H9 (cell line): ENCODE measurements around the gene F10. TPM values are rescaled to one million over a fixed set of nuclear protein-coding genes. Genes with fewer than 3 reads are reported as not detected.
A peak's percentile ranks its signal among the peaks of the same experiment; 100 is the strongest.

ENCODE experiments used
- DNase-seq: peaks from one replicate; pipeline ENCODE4 v3.0.0-alpha.2; 2017
- H2AFZ ChIP-seq: one replicate; pipeline ENCODE4 v1.6.1; 2013; ENCODE audit warnings: mild to moderate bottlenecking, low read length, control low read depth, moderate library complexity
- H2AK5ac ChIP-seq: 2 replicates; pipeline ENCODE4 v1.6.1; 2013; ENCODE audit warnings: low read length, control low read depth, mixed read lengths; ENCODE audit not compliant: insufficient read length
- H2BK120ac ChIP-seq: one replicate; pipeline ENCODE4 v1.6.1; 2013; ENCODE audit warnings: low read depth, mild to moderate bottlenecking, low read length, control low read depth, inconsistent platforms; ENCODE audit not compliant: poor library complexity, severe bottlenecking
- H2BK12ac ChIP-seq: 2 replicates; pipeline ENCODE4 v1.6.1; 2013; ENCODE audit warnings: low read length, control low read depth, mixed read lengths, low read depth; ENCODE audit not compliant: insufficient read length
- H2BK15ac ChIP-seq: 2 replicates; pipeline ENCODE4 v1.6.1; 2013; ENCODE audit warnings: low read depth, low read length, control low read depth
- H2BK20ac ChIP-seq: one replicate; pipeline ENCODE4 v1.6.1; 2013; ENCODE audit warnings: low read depth, mild to moderate bottlenecking, low read length, control low read depth, inconsistent platforms; ENCODE audit not compliant: poor library complexity, severe bottlenecking
- H2BK5ac ChIP-seq: 2 replicates; pipeline ENCODE4 v1.6.1; 2013; ENCODE audit warnings: low read length, control low read depth, mixed read lengths; ENCODE audit not compliant: insufficient read length
- H3K14ac ChIP-seq: 2 replicates; pipeline ENCODE4 v1.6.1; 2013; ENCODE audit warnings: low read length, control low read depth; ENCODE audit not compliant: insufficient read depth
- H3K18ac ChIP-seq: 2 replicates; pipeline ENCODE4 v1.6.1; 2013; ENCODE audit warnings: low read depth, mild to moderate bottlenecking, mixed read lengths, low read length, control low read depth; ENCODE audit not compliant: insufficient read length
- H3K23ac ChIP-seq: 2 replicates; pipeline ENCODE4 v1.6.1; 2013; ENCODE audit warnings: low read length, control low read depth, mixed read lengths, low read depth; ENCODE audit not compliant: insufficient read length
- H3K23me2 ChIP-seq: 2 replicates; pipeline ENCODE4 v1.6.1; 2013; ENCODE audit warnings: low read depth, mild to moderate bottlenecking, mixed read lengths, low read length, control low read depth; ENCODE audit not compliant: insufficient read length, poor library complexity, severe bottlenecking
- H3K27ac ChIP-seq: 2 replicates; pipeline ENCODE4 v1.5.1; 2013; ENCODE audit warnings: low read length, control low read depth, mixed read lengths, low read depth; ENCODE audit not compliant: insufficient read length
- H3K27me3 ChIP-seq: 2 replicates; pipeline ENCODE4 v1.6.1; 2013; ENCODE audit warnings: low read length, control low read depth, inconsistent platforms; ENCODE audit not compliant: insufficient read depth
- H3K4ac ChIP-seq: 2 replicates; pipeline ENCODE4 v1.6.1; 2013; ENCODE audit warnings: low read depth, mild to moderate bottlenecking, control low read depth, inconsistent platforms, low read length, moderate library complexity
- H3K4me1 ChIP-seq: 2 replicates; pipeline ENCODE4 v1.6.1; 2013; ENCODE audit warnings: low read length, control low read depth, inconsistent platforms; ENCODE audit not compliant: insufficient read depth
- H3K4me2 ChIP-seq: 2 replicates; pipeline ENCODE4 v1.6.1; 2013; ENCODE audit warnings: low read length, control low read depth, mixed read lengths; ENCODE audit not compliant: insufficient read length, insufficient read depth
- H3K56ac ChIP-seq: 2 replicates; pipeline ENCODE4 v1.6.1; 2013; ENCODE audit warnings: low read depth, mild to moderate bottlenecking, mixed read lengths, low read length, control low read depth; ENCODE audit not compliant: insufficient read length
- H3K79me1 ChIP-seq: 2 replicates; pipeline ENCODE4 v1.6.1; 2013; ENCODE audit warnings: low read depth, mild to moderate bottlenecking, moderate library complexity, low read length, control low read depth, inconsistent platforms; ENCODE audit not compliant: insufficient read depth, poor library complexity, severe bottlenecking
- H3K79me2 ChIP-seq: 2 replicates; pipeline ENCODE4 v1.6.1; 2013; ENCODE audit warnings: low read length, control low read depth, inconsistent platforms; ENCODE audit not compliant: insufficient read depth
- H3K9ac ChIP-seq: 2 replicates; pipeline ENCODE4 v1.6.1; 2013; ENCODE audit warnings: low read length, control low read depth, mixed read lengths; ENCODE audit not compliant: insufficient read length; ENCODE audit errors: extremely low read depth
- H3K9me3 ChIP-seq: one replicate; pipeline ENCODE4 v1.6.1; 2013; ENCODE audit warnings: low read depth, low read length, inconsistent platforms; ENCODE audit not compliant: control insufficient read depth
- H3T11ph ChIP-seq: one replicate; pipeline ENCODE4 v1.6.1; 2013; ENCODE audit warnings: mild to moderate bottlenecking, low read length, control low read depth, inconsistent platforms
- H4K20me1 ChIP-seq: one replicate; pipeline ENCODE4 v1.6.1; 2013; ENCODE audit not compliant: control insufficient read depth, insufficient read length, insufficient read depth
- H4K5ac ChIP-seq: 2 replicates; pipeline ENCODE4 v1.6.1; 2013; ENCODE audit warnings: low read depth, mild to moderate bottlenecking, mixed read lengths, low read length, control low read depth; ENCODE audit not compliant: insufficient read length
- H4K8ac ChIP-seq: replicated peaks from 2 replicates; pipeline ENCODE4 v1.6.1; 2013; ENCODE audit warnings: low read length, control low read depth, mixed read lengths, low read depth; ENCODE audit not compliant: insufficient read length
- H4K91ac ChIP-seq: 2 replicates; pipeline ENCODE4 v1.6.1; 2013; ENCODE audit warnings: low read depth, mild to moderate bottlenecking, moderate library complexity, mixed read lengths, low read length, control low read depth; ENCODE audit not compliant: insufficient read length
- H3K27ac Mint-ChIP-seq, 3 experiments: 2 replicates in 2 of 3; 3 replicates in 1 of 3; pipeline ENCODE4 v1.8.0; 2020 to 2021; ENCODE audit warnings: mixed read lengths in 3 of 3, mild to moderate bottlenecking in 1 of 3, moderate library complexity in 1 of 3
- H3K27me3 Mint-ChIP-seq: 2 replicates; pipeline ENCODE4 v1.8.0; 2021; ENCODE audit warnings: low read depth, mild to moderate bottlenecking, moderate library complexity, mixed read lengths
- H3K36me3 Mint-ChIP-seq, 3 experiments: 2 replicates in 2 of 3; 3 replicates in 1 of 3; pipeline ENCODE4 v1.8.0; 2020 to 2021; ENCODE audit warnings: low read depth in 3 of 3, mixed read lengths in 3 of 3; ENCODE audit not compliant: insufficient read depth in 1 of 3
- H3K4me1 Mint-ChIP-seq, 2 experiments: 2 replicates each; pipeline ENCODE4 v1.8.0; 2020; ENCODE audit warnings: mixed read lengths in 2 of 2
- H3K4me3 Mint-ChIP-seq, 2 experiments: 2 replicates in 1 of 2; 3 replicates in 1 of 2; pipeline ENCODE4 v1.8.0; 2020 to 2021; ENCODE audit warnings: mild to moderate bottlenecking in 2 of 2, mixed read lengths in 2 of 2, moderate library complexity in 1 of 2
- H3K9me3 Mint-ChIP-seq, 2 experiments: 2 replicates in 1 of 2; 3 replicates in 1 of 2; pipeline ENCODE4 v1.8.0; 2020; ENCODE audit warnings: mild to moderate bottlenecking in 2 of 2, mixed read lengths in 2 of 2, moderate library complexity in 1 of 2
- CTCF ChIP-seq: fragments of 200-600 bp; sonication (generic); conservative IDR thresholded peaks from 3 replicates; pipeline ENCODE4 v1.8.0; 2021; ENCODE audit warnings: antibody characterized with exemption, mild to moderate bottlenecking
- WGBS: extraction: QIAGEN DNeasy Blood & Tissue Kit; methylation state at CpG from one replicate; pipeline ENCODE4 v1.1.7; 2013; ENCODE audit warnings: missing lambda C conversion rate, low lambda C conversion rate, mixed read lengths; ENCODE audit not compliant: insufficient read length; ENCODE audit errors: extremely low coverage; 5-methylcytosine and 5-hydroxymethylcytosine counted together
- total RNA-seq: library from RNA; stranded (reverse); gene quantifications from 2 replicates; pipeline ENCODE4 v1.2.1, GENCODE V29; 2021

F10 gene
- total RNA-seq, 1 experiment from 2014 or later: 1.7 TPM

GRCh38 chr13:113153810-113154748, 31.5 kb downstream of the F10 start:
- Histone ChIP-seq H3K9ac (no peak overlapping the region), H3K4me2 (peak overlapping the region; percentile 45), H3T11ph (no peak overlapping the region), H3K27me3 (no peaks in the 10 kb centered on the region; the same call in 1 of the 2 replicates), H2BK5ac (no peak overlapping the region), H4K20me1 (no peaks in the 10 kb centered on the region), H4K8ac (no peak overlapping the region), H3K23ac (no peak overlapping the region), H3K79me1 (no peaks in the 10 kb centered on the region), H2BK12ac (no peak overlapping the region), H3K23me2 (peaks cover 12% of the 10 kb centered on the region), H4K91ac (no peak overlapping the region), H3K27ac (no peak overlapping the region), H3K14ac (no peak overlapping the region), H3K79me2 (no peaks in the 10 kb centered on the region), H2BK120ac (no peak overlapping the region), H3K9me3 (no peaks in the 10 kb centered on the region), H2AK5ac (no peak overlapping the region), H3K4me1 (no peaks in the 10 kb centered on the region; the same call in 1 of the 2 replicates), H3K56ac (no peak overlapping the region), H2AFZ (no peak overlapping the region), H3K18ac (no peak overlapping the region), H3K4ac (no peak overlapping the region), H4K5ac (no peak overlapping the region), H2BK15ac (no peak overlapping the region), H2BK20ac (no peak overlapping the region)
- Mint-ChIP-seq H3K4me3 (peak overlapping the region; percentile 65 to 78), H3K36me3 (peaks cover 0 to 4% (median 0%) of the 10 kb centered on the region in 3 experiments; a peak in 3 of 7 replicates), H3K4me1 (peaks cover 41 to 42% of the 10 kb centered on the region in 2 experiments), H3K9me3 (peaks cover 0 to 4% of the 10 kb centered on the region in 2 experiments; a peak in 3 of 5 replicates), H3K27ac (peak overlapping the region in 1 of 3 experiments; percentile 70; a peak in 1 of 7 replicates), H3K27me3 (peaks cover 43% of the 10 kb centered on the region)
- TF ChIP-seq CTCF: no peak
- peak; percentile 60 for DNase-seq
- no CpG with 5 or more reads among the region's 76 CpGs for WGBS
